A673 (cell line): ENCODE data around the gene C21orf58.

Source experiments
- CTCF ChIP-seq: fragments of 300-800, 200-600 bp; sonication (generic); conservative IDR thresholded peaks from 2 replicates; pipeline ENCODE4 v1.5.1; 2017; ENCODE audit warnings: low read depth, mild to moderate bottlenecking, antibody characterized with exemption, low read length, moderate library complexity, mixed read lengths
- EZH2 ChIP-seq: fragments of 200-600 bp; sonication (generic); IDR thresholded peaks from 2 replicates; pipeline ENCODE4 v1.6.1; 2017; ENCODE audit warnings: borderline replicate concordance, low read depth, mild to moderate bottlenecking, mixed read lengths, antibody characterized with exemption, low read length; ENCODE audit not compliant: poor library complexity, severe bottlenecking

DNA sequence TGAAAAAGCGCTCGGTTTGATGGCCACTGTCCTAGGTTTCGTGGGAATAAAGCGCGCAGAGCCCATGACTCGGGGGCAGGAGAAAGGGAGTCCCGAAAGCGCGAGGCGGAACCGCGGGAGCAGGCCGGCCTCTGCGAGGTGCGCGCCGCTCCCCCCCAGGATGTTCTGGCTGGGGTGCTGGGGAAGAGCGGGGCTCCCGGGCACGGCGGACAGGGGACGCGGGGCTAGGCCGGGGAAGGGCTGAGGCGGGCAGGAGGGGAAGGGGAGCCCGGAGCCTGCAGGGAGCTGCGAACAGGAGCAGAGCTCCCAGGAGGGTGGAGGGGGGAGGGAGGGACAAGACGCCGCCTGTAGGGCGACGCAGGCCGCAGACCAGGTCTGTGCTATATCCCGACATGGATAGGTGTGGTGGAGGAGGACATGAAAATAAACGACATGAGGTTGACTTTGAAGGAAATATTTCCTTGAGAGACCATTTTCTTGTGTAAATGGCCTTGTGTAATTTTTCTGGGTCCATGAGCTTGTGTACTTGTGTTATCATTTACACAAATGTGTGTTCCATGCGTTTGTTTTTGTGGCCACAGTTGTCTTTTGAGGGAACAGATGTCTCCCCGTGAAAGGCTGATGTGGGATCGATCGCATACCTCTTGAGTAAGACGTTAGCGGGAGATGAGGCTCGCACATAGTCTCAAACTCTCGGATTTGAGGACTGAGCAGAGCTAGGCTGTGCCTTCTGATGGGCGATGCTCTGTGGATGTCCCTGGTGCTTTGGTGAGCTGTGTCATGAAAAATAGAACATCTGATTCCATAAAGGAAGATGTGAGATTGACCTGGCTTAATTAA is 1.6 kb upstream of the C21orf58 start:
- peak; percentile 29; the same call in 1 of the 2 replicates for TF ChIP-seq CTCF
- no peak for TF ChIP-seq EZH2
